Gastrocnemius medialis (tissue), 4 donors: ENCODE measurements around the gene ATRNL1.

ENCODE experiments used
- POLR2A ChIP-seq, 2 donors: fragments of 450-650 bp; IDR thresholded peaks; one replicate each; pipeline ENCODE4 v1.6.1; 2017; ENCODE audit warnings: antibody characterized with exemption in 2 of 2, mild to moderate bottlenecking in 2 of 2, moderate library complexity in 2 of 2
- TF ChIP-seq, protein P1 (sequence below), 5 experiments: fragments of 450-650 bp in 3 of 5; fragments of 200-600 bp in 2 of 5; sonication (generic) in 2 of 5; IDR thresholded peaks in 4 of 5; conservative IDR thresholded peaks in 1 of 5; 1 replicate in 4 of 5; 2 replicates in 1 of 5; pipeline ENCODE4 v1.5.1; 2016 to 2019; ENCODE audit warnings: antibody characterized with exemption in 5 of 5, mild to moderate bottlenecking in 3 of 5, moderate library complexity in 3 of 5

DNA sequence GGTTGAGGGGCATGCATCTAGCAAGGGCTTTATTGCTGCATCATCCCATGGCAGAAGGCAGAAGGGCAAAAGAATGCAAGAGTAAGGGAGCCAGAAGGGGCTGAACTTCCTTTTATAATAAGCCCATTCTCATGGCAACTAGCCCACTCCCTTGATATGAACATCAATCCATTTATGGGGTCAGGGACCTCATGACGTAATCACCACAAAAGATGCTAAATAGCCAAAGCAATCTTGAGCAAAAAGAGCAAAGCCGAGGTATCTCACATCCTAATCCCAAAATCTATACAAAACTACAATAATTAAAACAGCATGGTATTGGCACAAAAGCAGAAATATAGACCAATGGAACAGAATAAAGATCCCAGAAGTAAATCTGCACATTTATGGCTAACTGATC, 499.9 kb downstream of the ATRNL1 start:
- TF ChIP-seq POLR2A (IDR thresholded peaks at IDR 0.05), result no peak
- TF ChIP-seq, protein P1, sequence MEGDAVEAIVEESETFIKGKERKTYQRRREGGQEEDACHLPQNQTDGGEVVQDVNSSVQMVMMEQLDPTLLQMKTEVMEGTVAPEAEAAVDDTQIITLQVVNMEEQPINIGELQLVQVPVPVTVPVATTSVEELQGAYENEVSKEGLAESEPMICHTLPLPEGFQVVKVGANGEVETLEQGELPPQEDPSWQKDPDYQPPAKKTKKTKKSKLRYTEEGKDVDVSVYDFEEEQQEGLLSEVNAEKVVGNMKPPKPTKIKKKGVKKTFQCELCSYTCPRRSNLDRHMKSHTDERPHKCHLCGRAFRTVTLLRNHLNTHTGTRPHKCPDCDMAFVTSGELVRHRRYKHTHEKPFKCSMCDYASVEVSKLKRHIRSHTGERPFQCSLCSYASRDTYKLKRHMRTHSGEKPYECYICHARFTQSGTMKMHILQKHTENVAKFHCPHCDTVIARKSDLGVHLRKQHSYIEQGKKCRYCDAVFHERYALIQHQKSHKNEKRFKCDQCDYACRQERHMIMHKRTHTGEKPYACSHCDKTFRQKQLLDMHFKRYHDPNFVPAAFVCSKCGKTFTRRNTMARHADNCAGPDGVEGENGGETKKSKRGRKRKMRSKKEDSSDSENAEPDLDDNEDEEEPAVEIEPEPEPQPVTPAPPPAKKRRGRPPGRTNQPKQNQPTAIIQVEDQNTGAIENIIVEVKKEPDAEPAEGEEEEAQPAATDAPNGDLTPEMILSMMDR (IDR thresholded peaks at IDR 0.05 in 4 of 5, conservative IDR thresholded peaks at IDR 0.05 in 1 of 5), result no peak
